GM21723 (cell line): Measurements from ENCODE around the gene RIMS3.
"Not testable (repeated sequence)": the region's sequence is repeated elsewhere in the genome, so short reads cannot be mapped to it uniquely, and the experiment has no call there.

ENCODE experiments used
- ATAC-seq: cut with Tn5 transposase; IDR thresholded peaks from one replicate; pipeline ENCODE4 v1.9.1; 2021; ENCODE audit warnings: mild to moderate bottlenecking, moderate library complexity; ENCODE audit not compliant: unreplicated experiment

RIMS3 gene

DNA sequence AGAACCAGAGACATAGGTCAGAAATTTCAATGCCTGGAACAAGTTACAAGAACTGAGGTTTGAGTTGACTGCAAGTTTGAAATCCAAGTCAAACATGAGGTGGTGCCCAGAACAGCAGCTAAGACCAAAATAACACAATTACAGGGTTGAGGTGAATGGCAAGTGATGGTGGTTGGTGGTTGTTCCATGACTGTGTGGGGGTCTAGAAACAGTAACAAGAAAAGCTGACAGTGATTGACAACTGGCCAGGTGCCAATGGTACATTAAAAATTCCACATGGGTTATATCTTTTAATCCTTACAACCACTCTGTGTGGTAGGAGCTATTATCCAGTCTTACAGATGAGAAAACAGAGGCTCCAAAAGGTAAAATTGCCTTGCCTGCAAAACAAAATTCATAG lies 32.0 kb downstream of the RIMS3 start:
- no peak for ATAC-seq

DNA sequence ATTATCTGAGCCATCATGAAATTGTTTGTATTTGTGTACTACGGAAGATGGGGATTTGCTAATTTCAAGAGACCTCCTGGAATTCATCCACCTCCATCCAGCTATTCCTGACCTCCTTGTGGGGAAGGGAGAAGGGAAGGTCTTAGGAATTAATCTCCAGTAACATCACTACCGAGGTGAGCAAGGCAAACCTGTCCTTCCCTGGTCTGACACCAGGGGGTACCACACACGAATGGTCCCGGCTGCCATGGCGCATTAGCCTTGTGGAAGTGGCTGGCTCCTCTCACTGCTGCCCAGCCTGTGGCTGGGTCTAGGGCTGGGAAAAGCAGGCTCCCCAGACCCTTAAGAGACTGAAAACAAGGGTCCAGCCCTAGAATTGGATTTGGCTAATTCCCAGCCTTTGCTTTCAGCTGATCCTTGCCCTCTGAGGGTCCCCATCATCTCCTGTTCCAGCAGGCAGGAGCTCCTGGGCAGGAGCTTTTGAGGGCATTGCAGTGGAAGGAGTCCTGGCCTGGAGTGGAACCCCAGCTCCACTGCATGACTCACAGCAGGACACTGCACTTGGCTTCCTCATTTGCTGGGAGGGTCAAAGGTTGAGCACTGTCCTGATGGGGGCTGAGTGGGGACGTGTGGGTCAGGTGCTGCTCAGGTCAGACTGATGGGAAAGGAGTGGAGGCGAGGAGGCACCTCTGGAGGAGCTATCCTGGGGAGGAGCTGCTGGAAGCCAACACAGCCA lies 34.8 kb downstream of the RIMS3 start:
- no peak for ATAC-seq

DNA sequence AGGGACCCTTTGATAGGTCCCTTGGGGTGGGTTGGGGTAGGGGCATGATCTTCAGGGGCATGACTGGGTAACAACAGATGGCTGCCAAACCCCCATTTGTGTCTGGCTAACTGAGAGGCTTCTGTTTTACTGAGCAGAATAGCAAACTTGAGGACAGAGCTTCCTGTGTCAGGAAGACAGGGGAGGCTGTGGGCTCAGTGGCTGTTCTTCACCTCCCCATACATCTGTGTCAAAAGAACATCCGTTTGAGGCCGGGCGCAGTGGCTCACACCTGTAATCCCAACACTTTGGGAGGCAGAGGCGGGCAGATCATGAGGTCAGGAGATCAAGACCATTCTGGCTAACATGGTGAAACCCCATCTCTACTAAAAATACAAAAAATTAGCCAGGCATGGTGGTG lies 35.9 kb downstream of the RIMS3 start:
- not testable (repeated sequence) for ATAC-seq

DNA sequence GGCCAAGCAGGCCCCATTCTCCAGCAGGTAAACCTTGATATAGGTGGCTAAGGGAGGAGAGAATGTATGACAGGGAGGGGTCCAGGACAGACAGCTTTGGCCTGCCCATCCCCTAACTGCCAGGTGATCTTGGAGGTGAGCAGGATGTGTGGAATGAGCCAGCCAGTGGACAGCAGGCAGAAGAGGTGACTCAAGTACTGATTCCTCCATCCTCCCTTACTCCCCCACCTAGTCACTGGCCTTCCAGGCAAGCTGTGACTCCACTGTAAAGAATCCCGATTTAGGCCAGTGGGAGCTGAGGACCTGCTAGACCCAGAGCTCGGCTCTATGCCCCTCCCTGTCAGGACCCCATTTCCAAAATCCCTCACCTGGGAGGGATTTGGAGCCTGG lies 36.6 kb downstream of the RIMS3 start:
- ATAC-seq = no peak

DNA sequence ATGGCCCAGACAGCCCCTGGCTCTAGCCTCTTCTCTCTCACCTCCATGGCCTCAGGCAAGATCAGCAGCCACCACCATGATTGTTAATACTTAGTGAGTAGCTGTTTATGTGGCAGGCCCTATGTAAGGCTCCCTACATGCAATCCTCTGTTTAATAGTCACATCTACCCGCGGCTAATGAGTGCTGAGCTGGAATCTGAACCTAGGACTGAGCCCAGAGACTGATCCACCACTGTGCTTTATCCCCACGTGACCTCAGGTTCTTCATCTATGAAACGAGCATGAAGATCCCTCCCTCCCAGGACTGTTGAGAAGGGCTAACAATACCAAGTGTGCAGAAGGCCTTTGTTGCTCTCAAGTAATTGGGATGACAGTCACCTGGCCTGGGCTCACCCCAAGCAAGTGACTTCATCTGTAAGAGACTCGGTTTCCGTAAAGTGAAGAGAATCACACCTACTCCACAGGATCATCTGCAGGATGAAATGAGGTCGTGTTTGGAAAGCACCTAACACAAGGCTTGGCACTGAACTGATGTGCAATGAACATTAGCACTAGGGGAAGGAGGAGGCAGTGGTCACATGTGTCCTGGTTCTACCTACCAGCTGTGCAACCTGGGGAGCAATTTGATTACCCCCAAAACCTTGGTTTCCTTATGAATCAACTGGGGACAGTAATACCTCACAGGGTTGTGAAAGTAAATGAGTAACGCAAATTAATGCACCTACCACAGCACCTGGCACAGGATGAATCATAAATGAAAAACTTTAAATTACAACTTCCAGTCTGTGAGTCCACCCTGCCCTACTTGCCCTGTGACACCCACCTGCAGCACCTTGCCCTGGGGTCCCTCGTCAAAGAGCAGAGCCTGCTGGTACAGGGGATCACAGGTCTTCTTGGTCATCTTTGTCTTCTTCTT lies 37.2 kb downstream of the RIMS3 start:
- no peak for ATAC-seq

DNA sequence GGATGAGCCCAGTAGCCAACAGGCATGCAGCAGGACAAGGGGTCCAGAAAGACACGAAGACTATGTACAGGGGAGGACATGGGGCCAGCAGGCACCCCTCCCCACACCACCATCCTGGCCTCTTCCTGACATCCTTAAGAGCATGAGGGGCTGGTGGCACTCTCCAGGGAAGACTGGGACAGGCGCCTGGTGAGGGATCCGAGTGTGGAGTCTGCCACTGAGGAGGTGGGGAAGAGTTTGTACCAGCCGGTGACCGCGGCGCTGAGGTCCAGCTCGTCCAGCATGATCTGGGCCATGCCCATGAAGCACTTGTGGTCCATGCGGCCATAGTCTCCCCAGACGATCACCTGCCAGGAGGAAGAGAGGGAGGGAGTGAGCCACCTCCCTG lies 39.1 kb downstream of the RIMS3 start:
- no peak for ATAC-seq

DNA sequence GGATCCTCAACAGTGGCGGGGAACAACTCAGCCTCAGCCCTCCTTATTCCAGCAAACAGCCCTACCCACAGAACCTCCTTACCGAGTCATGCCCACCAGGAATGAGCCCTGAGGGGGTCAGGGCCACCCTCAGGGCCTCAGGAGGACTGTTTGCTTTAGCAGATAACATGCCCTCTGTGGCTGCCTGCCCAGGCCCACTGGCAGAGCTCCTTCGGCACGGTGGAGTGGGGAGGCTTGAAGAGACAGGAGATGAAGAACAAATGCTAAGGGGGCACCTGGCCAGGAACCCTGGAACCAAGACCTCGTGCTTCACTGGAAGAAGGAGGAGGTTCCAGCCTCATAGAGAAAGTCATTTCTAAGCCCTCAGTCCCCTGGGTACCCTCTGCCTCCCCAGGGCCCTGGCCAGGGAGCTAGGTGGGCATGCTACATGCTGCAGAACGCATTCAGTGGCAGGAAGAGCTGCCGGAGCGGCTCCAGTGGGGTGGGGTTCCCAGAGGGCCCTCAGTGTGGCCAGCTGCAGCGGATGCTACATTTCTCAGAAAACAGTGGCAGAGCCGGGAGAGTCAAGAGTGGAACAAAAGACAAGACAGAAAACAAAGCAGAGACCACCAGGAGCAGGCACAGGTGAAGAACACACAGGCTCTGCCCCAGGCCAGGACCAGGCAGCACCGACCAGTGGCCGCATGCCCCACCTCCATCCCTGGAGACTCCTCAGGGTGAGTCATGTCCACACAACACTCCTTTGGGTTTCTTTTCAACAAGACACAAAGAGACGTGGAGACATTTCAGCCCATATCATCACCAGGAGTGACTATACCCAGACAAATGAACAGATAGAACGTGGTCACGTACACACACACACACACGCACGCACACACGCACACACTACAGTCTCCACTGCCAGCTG lies 39.8 kb downstream of the RIMS3 start:
- ATAC-seq = no peak

DNA sequence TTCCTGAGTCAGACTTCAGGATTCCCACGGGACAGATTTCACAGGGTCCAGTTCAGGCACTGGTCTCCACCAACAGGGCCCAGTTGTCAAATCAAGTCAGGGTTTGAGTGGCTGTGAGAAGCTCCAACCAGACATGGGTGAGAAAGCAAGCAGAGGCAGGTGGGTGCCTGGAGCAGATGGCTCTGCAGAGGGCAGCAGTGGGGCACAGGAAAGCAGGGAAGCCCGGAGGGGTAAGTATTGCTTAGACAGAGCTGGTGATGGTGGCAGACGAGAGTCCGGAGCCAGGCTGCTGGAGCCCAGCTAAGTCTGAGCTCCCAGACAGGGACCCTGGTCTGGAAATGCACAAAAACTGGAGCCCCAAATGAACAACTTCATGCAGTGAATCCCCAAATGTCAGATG lies 40.4 kb downstream of the RIMS3 start:
- ATAC-seq = no peak

DNA sequence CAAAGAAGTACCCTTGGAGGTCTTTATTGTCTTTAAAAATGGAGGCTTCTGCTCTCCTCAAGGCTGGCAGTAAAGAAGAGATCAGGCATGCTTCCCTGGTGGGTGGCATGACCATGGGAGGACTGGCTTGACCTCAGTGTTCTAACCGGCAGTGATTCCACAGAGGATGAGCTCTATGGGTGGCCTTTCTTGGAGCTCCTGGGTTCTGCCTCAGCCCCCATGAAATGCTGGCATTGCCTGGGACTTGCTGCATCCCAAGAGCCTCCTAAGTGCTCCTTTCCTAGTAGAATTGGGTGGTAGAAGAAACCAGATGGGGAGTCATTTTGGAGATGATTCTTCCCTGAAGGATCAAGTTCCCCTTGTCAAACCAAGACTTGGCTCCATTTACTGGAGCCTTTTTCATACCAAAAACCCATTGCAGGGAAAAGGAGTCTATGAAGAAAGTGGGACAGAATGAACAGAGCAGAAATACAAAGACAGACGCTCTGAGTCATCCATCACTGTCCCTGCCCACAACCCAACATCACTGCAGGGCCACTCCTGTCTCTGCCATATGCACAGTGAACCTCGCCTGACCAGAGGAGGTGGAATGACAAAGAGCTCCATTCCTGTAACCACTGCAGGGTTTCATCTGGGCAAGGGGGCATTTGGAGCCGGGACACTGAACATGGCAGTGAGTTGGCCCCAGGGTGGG lies 42.4 kb downstream of the RIMS3 start:
- ATAC-seq = no peak

DNA sequence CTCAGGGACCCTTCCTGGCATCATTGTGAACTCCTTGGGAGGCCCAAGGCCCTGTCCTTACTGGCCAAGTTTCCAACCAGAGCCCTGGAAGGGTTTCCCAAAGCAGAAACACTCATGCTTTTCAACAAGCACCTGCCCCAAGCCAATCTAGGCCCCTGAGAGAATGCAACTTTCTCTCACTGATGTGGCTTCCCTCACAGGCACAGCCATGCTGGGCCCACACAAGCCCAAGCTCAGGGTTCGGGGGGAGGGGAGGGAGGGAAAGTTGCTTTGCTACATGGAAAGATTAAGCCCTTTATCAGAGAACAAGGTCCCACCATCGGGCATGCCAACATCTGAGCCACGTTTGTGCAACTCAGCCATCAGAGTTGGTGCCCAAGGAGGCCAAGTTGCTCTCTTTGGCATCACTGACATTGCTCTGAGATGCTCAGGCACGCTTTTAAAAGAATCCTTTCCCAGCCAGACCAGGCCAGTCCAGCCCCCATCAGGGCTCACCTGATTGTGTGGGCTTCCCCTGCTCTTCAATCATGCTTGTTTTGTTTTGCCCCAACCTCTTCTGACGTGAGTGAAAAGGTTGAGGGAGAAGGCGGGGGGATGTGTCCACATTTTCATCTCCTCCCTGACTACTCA lies 43.5 kb downstream of the RIMS3 start:
- no peak for ATAC-seq

DNA sequence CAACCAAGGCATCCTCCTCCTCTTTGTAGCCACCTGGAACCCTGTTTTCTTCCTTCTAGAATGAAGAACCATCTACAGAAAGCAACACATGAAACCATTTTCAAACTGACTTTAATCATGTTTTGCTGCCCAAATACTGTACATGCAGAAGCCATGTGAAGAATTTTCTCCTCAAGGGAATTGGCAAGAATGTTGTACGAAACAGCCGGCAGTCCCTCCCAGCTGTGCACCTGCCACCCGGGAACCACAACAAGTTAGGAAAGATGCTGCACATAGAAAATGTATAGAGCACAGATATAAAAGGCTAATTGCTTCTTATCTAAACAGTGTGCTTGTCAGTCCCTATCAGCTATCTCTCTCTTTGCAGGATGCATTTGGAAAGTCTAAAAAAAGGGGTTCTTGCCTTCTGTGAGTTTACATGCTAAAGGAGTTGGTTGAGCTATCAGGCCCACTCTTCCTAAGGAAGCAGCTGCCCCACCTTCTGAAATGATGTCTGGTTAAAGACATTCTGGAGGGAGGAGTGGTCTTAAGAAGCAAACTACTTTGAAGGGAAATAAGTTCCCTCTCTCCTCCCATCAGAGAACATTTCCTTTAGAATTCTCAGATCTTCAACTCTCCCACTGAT lies 44.8 kb downstream of the RIMS3 start:
- ATAC-seq = no peak

DNA sequence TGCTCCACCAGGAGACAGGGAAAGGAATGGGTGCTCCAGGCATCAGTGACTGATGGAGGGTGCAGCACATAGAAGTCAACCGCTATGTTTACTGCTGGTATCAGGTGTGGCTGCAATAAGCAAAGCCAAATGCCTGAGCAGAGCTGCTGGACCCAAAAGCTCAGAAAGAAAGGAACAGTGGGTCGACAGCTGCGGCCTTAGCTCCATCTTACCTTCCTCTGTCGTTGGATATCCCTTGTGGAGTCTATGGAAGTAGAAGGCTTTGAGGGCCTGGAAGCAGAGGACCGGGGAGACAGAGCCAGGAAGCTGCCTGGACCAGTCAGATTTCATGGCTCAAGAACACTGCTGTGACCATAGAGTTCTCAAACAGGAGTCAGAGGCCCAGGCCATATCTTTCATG lies 45.3 kb downstream of the RIMS3 start:
- no peak for ATAC-seq

DNA sequence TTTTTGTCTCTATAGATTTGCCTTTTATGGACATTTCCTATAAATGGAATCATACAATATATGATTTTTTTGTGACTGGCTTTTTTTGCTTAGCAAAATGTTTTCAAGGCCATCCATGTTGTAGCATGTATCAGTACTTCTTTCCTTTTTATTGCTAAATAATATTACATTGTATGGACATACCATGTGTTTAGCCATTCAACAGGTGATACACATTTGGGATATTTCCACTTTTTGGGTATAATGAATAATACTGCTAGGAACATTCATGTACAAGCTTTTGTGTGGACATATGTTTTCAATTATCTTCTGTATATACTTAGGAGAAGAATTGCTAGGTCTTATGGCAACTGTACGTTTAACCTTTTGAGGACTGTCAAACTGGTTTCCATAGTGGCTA lies 47.4 kb downstream of the RIMS3 start:
- ATAC-seq = no peak

DNA sequence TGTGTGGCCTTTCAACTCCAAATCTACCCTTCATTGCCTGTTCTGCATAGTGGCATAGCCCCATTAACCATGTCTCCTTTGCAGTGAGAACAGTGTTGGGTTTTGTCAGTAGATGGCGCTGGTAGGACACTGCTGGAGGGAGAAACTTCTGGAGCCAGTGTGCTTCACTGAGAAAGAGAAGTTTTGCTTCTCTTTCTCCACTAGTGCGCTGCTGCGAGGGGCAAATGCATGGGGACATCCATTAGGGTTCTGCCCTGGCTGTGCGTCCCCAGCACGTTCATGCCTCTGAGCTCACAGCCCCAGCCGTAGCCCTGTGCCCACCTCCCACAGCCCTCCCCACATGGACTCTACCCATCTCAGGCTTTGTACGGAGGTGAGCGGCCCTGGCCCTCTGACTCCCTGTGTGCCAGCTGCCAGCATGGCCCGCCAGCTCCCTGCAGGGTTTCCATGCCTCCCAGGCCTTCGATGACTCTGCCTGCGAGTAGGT lies 53.1 kb downstream of the RIMS3 start:
- ATAC-seq = no peak

DNA sequence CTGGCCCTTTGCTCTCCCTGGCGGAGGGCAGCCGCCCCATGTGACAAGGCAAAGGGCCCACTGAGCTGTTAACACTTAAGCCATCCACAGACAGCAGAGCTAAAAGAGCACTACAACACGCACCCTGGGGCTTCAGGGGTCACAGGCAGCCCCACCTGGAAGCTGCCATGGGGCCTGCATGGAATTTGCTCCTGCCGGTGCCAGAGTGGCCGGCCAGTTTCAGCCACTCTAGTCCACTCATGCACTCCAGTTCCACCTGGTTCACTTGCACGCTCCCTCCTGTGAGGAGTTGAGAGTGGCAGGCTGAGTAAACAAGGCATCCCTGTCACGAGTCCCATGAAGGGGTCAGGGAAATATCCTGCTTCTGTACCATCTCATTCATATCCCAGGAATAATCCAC lies 55.3 kb downstream of the RIMS3 start:
- ATAC-seq = no peak

DNA sequence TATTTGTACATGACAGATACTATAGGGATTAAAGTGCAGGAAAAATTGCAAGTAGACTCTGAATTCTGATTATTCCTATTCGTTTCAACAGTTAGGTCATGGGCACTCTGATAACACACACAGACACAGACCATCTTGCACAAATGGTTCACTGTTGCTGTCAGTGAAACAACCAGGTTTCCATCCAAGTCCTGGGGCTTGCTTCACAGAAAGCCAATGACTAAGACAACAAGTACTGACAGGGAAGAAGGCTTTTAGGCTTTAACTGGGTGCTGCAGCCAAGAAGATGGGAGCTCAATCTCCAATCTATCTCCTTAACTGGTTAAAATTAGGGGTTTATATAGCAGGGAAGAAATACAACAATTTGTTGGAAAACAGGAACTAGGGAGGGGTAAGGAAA lies 57.6 kb downstream of the RIMS3 start:
- ATAC-seq = no peak

DNA sequence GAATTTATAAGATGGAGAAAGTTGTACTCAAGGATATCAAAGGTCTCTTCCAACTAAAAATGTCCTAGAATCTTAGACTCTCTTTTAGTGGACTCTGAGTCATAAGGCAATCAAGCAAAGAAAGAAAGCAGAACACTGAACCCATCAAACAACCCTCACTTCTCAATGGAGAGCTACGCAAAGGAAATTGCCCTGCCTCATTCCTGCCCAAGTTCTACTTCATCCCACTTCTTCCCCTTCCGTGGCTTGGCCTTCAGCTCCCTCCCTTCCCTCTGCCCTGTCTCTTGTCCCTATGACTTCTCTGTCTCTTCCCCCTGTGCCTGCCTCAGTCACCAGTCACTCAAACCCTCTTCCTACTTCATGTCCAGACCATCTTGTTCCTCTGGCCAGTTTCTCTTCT lies 58.5 kb downstream of the RIMS3 start:
- ATAC-seq = no peak

DNA sequence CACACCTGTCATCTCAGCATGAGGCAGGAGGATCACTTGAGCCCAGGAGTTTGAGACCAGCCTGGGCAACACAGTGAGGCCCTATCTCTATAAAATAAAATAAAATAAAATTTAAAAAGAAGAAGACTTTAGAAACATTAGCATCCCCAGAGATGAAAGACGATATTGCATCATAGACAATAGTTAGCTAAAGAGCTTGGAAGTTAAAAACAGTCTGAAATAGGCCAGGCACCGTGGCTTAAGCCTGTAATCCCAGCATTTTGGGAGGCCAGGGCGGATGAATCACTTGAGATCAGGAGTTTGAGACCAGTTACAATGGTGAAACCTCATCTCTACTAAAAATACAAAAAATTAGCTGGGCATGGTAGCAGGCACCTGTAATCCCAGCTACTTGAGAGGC lies 59.3 kb downstream of the RIMS3 start:
- ATAC-seq = no peak

DNA sequence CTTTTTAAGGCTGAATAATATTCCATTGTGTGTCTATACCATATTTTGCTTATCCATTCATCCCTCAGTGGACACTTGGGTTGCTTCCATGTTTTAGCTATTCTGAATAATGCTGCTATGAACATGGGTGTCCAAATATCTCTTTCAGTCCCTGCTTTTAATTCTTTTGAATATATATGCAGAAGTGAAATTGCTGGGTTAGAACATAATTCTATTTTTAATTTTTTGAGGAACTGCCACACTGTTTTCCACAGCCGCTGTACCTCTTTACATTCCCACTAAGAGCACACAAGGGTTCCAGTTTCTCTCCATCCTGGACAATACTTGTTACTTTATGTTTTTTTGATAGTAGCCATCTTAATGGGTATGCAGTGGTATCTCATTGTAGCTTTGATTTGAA lies 65.6 kb downstream of the RIMS3 start:
- ATAC-seq = no peak

DNA sequence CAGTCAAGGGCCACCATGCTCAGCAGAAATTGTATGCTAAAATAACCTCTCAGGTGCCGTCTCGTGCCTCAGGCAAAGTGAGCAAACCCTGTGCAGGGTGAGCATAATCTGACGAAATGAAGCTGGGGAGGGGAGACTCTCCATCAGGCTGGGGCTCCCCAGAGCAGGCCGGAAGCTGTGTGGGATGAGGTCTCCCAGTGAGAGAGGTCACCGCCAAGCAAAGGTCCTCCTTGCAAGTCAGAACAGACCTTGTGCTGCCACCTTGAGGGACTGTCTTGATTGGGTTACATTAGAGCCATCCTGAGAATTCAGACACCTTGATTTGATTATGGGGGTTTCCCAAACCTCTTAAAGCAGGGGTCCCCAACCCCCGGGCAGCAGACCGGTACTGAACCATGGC lies 69.9 kb downstream of the RIMS3 start:
- no peak for ATAC-seq
